Measurements from ENCODE around the gene RUFY3. TPM values are rescaled to one million over a fixed set of nuclear protein-coding genes. Genes with fewer than 3 reads are reported as not detected.

The RUFY3 gene
- total and polyA plus RNA-seq, 2 of the 4 experiments (the other 2 are of a cell fraction) = 19.6 to 28.9 TPM

DNA sequence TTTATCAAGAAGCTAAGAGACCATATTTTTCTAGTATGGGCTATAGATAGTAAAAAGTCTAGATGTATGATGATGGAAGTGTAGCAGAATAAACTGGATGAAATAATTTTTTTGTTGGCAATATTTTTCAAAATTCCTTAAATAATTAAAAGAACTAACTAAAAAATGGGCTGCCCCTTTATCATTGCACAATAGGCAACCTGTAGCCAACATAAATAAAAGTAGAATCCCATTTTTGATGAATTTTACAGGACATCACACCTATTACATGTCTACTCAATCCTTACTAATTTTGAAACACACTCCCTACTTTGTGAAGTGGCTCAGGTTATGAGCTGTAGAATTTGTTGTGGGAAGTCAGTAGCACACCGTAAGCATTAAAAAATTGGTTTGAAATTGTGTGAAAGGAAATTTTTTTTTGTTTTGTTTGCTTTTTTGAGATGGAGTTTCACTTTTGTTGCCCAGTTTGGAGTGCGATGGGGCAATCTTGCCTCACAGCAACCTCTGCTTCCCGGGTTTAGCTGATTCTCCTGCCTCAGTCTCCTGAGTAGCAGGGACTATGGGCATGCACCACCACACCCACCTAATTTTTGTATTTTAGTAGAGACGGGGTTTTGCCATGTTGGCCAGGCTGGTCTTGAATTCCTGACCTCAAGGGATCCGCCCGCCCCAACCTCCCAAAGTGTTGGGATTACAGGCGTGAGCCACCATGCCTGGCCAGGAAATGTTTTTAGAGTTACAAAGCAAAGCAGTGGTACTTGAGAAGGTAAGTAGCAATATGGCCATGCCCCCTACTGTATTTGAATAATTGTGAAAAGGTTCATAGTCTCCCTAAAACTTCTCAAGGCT is 8.9 kb upstream of the RUFY3 start:
- dilution Hi-C loops (cut with HindIII; ENCODE audit: low sequenced_read_pairs, unreplicated experiment) = no loop called here
- H3K9me1 ChIP-seq (ENCODE audit: insufficient read depth, low read length) = peaks cover 14% of the 10 kb centered on the region

More for the DNA sequence above, 8.9 kb upstream of the RUFY3 start:
- Histone ChIP-seq H3K4ac (ENCODE audit: low read depth, low read length) (no peak overlapping the region), H4K5ac (ENCODE audit: low read depth, low read length) (no peak overlapping the region), H2BK15ac (ENCODE audit: low read depth, low read length) (no peak overlapping the region), H3K27ac (ENCODE audit: insufficient read depth, low read length) (no peak overlapping the region), H3K4me1 (ENCODE audit: control insufficient read depth, insufficient read depth, low read length) (no peaks in the 10 kb centered on the region), H3K23ac (ENCODE audit: low read depth, low read length) (no peak overlapping the region), H3K18ac (ENCODE audit: low read depth, low read length) (no peak overlapping the region), H2BK5ac (ENCODE audit: low read depth, low read length, poor library complexity, severe bottlenecking) (no peak overlapping the region), H3K4me2 (ENCODE audit: low read depth, low read length) (no peak overlapping the region), H2AK5ac (ENCODE audit: low read depth, low read length) (no peak overlapping the region), H2AFZ (replicated peaks; ENCODE audit: low read length, poor library complexity) (no peak overlapping the region), H3K9me3 (ENCODE audit: control insufficient read depth, insufficient read depth, low read length) (no peaks in the 10 kb centered on the region), H3K14ac (replicated peaks; ENCODE audit: low read depth, low read length) (no peak overlapping the region), H3K36me3 (ENCODE audit: control insufficient read depth, insufficient read depth, low read length) (no peaks in the 10 kb centered on the region), H3K4me3 (ENCODE audit: insufficient read depth, low read depth, low read length) (no peak overlapping the region), H2BK20ac (ENCODE audit: low read depth, low read length) (no peak overlapping the region), H3K56ac (ENCODE audit: extremely low read depth, insufficient read depth, low read length) (no peak overlapping the region), H2BK120ac (ENCODE audit: low read depth, low read length) (no peak overlapping the region), H4K91ac (ENCODE audit: insufficient read depth, low read depth, low read length) (no peak overlapping the region), H3K9ac (ENCODE audit: low read depth, low read length) (no peak overlapping the region), H4K20me1 (ENCODE audit: insufficient read depth, low read length) (peaks cover 4% of the 10 kb centered on the region; the same call in 1 of the 2 replicates), H3K27me3 (ENCODE audit: control insufficient read depth, insufficient read depth, low read length) (no peaks in the 10 kb centered on the region), H4K8ac (ENCODE audit: low read depth in 2 of 2, low read length in 2 of 2) (no peak overlapping the region), H3K79me1 (ENCODE audit: low read depth in 1 of 2, low read length in 2 of 2) (peaks cover 14 to 65% of the 10 kb centered on the region in 2 experiments; a peak in 3 of 4 replicates), H2AK9ac (replicated peaks; ENCODE audit: low read depth, low read length, poor library complexity) (peak overlapping the region; percentile 35)
- intact Hi-C loops (cut with micrococcal nuclease) = no loop called here
- peak; percentile 63 for TF ChIP-seq CEBPB (IDR thresholded peaks at IDR 0.05; ENCODE audit: low read depth, low read length)
- TF ChIP-seq, protein P1, sequence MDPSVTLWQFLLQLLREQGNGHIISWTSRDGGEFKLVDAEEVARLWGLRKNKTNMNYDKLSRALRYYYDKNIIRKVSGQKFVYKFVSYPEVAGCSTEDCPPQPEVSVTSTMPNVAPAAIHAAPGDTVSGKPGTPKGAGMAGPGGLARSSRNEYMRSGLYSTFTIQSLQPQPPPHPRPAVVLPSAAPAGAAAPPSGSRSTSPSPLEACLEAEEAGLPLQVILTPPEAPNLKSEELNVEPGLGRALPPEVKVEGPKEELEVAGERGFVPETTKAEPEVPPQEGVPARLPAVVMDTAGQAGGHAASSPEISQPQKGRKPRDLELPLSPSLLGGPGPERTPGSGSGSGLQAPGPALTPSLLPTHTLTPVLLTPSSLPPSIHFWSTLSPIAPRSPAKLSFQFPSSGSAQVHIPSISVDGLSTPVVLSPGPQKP (IDR thresholded peaks at IDR 0.05; ENCODE audit: borderline replicate concordance, low read depth, low read length) = no peak
- no TSS peak for BruUV-seq (replicated peaks)
- POLR2A ChIA-PET (ENCODE audit: unreplicated experiment) = interaction anchor here (0.6 kb wide), 1 partner anchor 22 kb away, joined by 3 read pairs; no protein-coding TSS in a partner anchor
- ATAC-seq (ENCODE audit: low read depth) (no peak), DNase-seq (no peak)
- in situ Hi-C loops (cut with MboI; ENCODE audit: low sequenced_read_pairs) = no loop called here
- 100% methylated on average over 1 to 2 of the region's 7 CpGs for WGBS, 2 experiments (ENCODE audit: extremely low coverage in 2 of 2, insufficient read length in 1 of 2)
- CTCF ChIA-PET = interaction anchor here (0.7 kb wide), 1 partner anchor 9 kb away, joined by 4 read pairs; the partner anchor contains the start of gene RUFY3

Measured in IMR-90 (cell line).